K562 (cell line): ENCODE results near the gene TMEM121. TPM values are rescaled to one million over a fixed set of nuclear protein-coding genes. Genes with fewer than 3 reads are reported as not detected.

ENCODE experiments used
- ATAC-seq: fragments of 200-7000 bp; cut with Tn5 transposase; 3 replicates; pipeline ENCODE4 v1.9.1; 2020; ENCODE audit warnings: moderate library complexity
- BruUV-seq: library from RNA; stranded (reverse); fragments of 400-500 nt; replicated peaks from 2 replicates; lab custom pipeline; 2021; lab: Mats Ljungman, UMichigan
- CTCF ChIA-PET: fragments of 300-600 bp; formaldehyde crosslinking; extraction: SDS; loops from one replicate; lab custom pipeline; 2021; ENCODE audit warnings: low intra/inter-chr PET ratio; lab: Yijun Ruan, JAX
- POLR2A ChIA-PET: fragments of 300-600, 350-650 bp; sonication (Branson Sonifier 250); formaldehyde crosslinking; extraction: SDS; loops from one replicate; lab custom pipeline; 2021; ENCODE audit warnings: antibody characterized with exemption, inconsistent platforms; lab: Yijun Ruan, JAX
- DNase-seq, 4 experiments: peaks; one replicate each; pipeline versions ENCODE4 v3.0.0 to v3.0.0-alpha.2; 2011 to 2018; ENCODE audit warnings: low spot score in 3 of 4, mixed read lengths in 3 of 4; ENCODE audit errors: extremely low read depth in 1 of 4
- FAIRE-seq: peaks from 2 replicates; lab custom pipeline; 2011; peaks lifted over from hg19 to GRCh38; lab: Jason Lieb, UNC
- H2AFZ ChIP-seq: 2 replicates; pipeline ENCODE4 v1.6.0; 2011; ENCODE audit warnings: low read depth, low read length, control low read depth, inconsistent platforms
- H3K27ac ChIP-seq: fragments of 200-600 bp; 3 replicates; pipeline ENCODE4 v1.8.0; 2011; ENCODE audit warnings: low read depth, mild to moderate bottlenecking, control low read depth, inconsistent platforms, low read length, moderate library complexity, mixed read lengths; ENCODE audit errors: extremely low read depth
- H3K27me3 ChIP-seq, 2 experiments: fragments of 300-600 bp in 1 of 2; 2 replicates in 1 of 2; 3 replicates in 1 of 2; pipeline versions ENCODE4 v1.6.0 to v1.8.0; 2011; ENCODE audit warnings: inconsistent platforms in 2 of 2, low read length in 2 of 2, mild to moderate bottlenecking in 1 of 2, mixed read lengths in 1 of 2, moderate library complexity in 1 of 2; ENCODE audit not compliant: control insufficient read depth in 2 of 2, insufficient read depth in 2 of 2
- H3K36me3 ChIP-seq: fragments of 300-600 bp; 3 replicates; pipeline ENCODE4 v1.8.0; 2011; ENCODE audit warnings: mild to moderate bottlenecking, low read length, inconsistent platforms; ENCODE audit not compliant: control insufficient read depth, insufficient read depth
- H3K4me1 ChIP-seq, 2 experiments: fragments of 200-600 bp in 1 of 2; replicated peaks in 1 of 2; 2 replicates in 1 of 2; 3 replicates in 1 of 2; pipeline versions ENCODE4 v1.5.1 to v1.8.0; 2011; ENCODE audit warnings: inconsistent platforms in 2 of 2, low read length in 2 of 2, mild to moderate bottlenecking in 1 of 2, mixed read lengths in 1 of 2, moderate library complexity in 1 of 2; ENCODE audit not compliant: control insufficient read depth in 2 of 2, insufficient read depth in 2 of 2
- H3K4me2 ChIP-seq: 2 replicates; pipeline ENCODE4 v1.6.1; 2011; ENCODE audit warnings: low read length, control low read depth, inconsistent platforms, mixed read lengths; ENCODE audit not compliant: insufficient read depth
- H3K4me3 ChIP-seq: fragments of 200-600 bp; sonication (generic), shearing (Covaris generic); 2 replicates; pipeline ENCODE4 v1.5.1; 2016; ENCODE audit warnings: control low read depth, inconsistent platforms
- H3K79me2 ChIP-seq: fragments of 200-600 bp; 3 replicates; pipeline ENCODE4 v1.8.0; 2011; ENCODE audit warnings: low read length, inconsistent platforms; ENCODE audit not compliant: control insufficient read depth, insufficient read depth
- H3K9ac ChIP-seq, 2 experiments: 2 replicates each; pipeline versions ENCODE4 v1.6.0 to v1.6.1; 2011; ENCODE audit warnings: low read depth in 2 of 2, low read length in 2 of 2, control low read depth in 1 of 2, inconsistent platforms in 1 of 2, mild to moderate bottlenecking in 1 of 2, mixed read lengths in 1 of 2; ENCODE audit not compliant: insufficient read depth in 1 of 2
- H3K9me1 ChIP-seq: one replicate; pipeline ENCODE4 v1.6.0; 2011; ENCODE audit warnings: inconsistent platforms, mild to moderate bottlenecking, low read length, moderate library complexity; ENCODE audit not compliant: control insufficient read depth, insufficient read depth
- H3K9me3 ChIP-seq: replicated peaks from 2 replicates; pipeline ENCODE4 v1.5.1; 2011; ENCODE audit warnings: low read depth, low read length, inconsistent platforms; ENCODE audit not compliant: control insufficient read depth, insufficient read depth
- H4K20me1 ChIP-seq: replicated peaks from 2 replicates; pipeline ENCODE4 v1.6.1; 2011; ENCODE audit warnings: low read length, inconsistent platforms, mixed read lengths; ENCODE audit not compliant: control insufficient read depth, insufficient read depth
- CREM ChIP-seq: IDR thresholded peaks from 2 replicates; pipeline ENCODE4 v1.6.1; 2014; ENCODE audit warnings: antibody characterized with exemption, low read depth
- HCFC1 ChIP-seq: IDR thresholded peaks from 2 replicates; pipeline ENCODE4 v1.6.1; 2012; ENCODE audit warnings: low read depth, low read length, improper control_type of control experiment
- SREBF1 ChIP-seq: fragments of 150-350 bp; IDR thresholded peaks from 2 replicates; pipeline ENCODE4 v1.6.1; 2014; ENCODE audit warnings: antibody characterized with exemption, low read depth, low read length, borderline replicate concordance
- TGIF2 ChIP-seq: sonication (generic); formaldehyde crosslinking; IDR thresholded peaks from 2 replicates; pipeline ENCODE4 v1.8.1; 2022; ENCODE audit warnings: mild to moderate bottlenecking, missing genetic modification reagents, moderate library complexity
- ZNF584 ChIP-seq: fragments of 200-800 bp; sonication (Bioruptor generic); IDR thresholded peaks from 2 replicates; pipeline ENCODE4 v1.6.1; 2016; ENCODE audit warnings: low read depth, mild to moderate bottlenecking, missing genetic modification characterization, missing compliant biosample characterization
- ZNF785 ChIP-seq: fragments of 250-450 bp; sonication (Bioruptor Pico); IDR thresholded peaks from 2 replicates; pipeline ENCODE4 v1.4.0; 2020; ENCODE audit warnings: mild to moderate bottlenecking
- ZSCAN32 ChIP-seq: fragments of 450-650 bp; formaldehyde crosslinking; IDR thresholded peaks from 2 replicates; pipeline ENCODE4 v1.4.0; 2020; ENCODE audit warnings: mild to moderate bottlenecking, moderate library complexity
- WGBS: fragments of 100-300 bp; shearing (Covaris generic); methylation state at CpG from one replicate; pipeline ENCODE4 v1.1.6; 2016; ENCODE audit warnings: low coverage, mixed read lengths; ENCODE audit not compliant: insufficient coverage; ENCODE audit errors: missing lambda C conversion rate; 5-methylcytosine and 5-hydroxymethylcytosine counted together
- in situ Hi-C: fragments of 300-500 bp; cut with MboI; formaldehyde crosslinking; loops from 4 replicates; pipeline ENCODE4 v1.15.0; 2018; ENCODE audit warnings: inconsistent platforms, mixed read lengths
- intact Hi-C: fragments of 100-400 bp; cut with micrococcal nuclease; formaldehyde crosslinking; loops from 2 replicates; pipeline ENCODE4 v1.14.2; 2022
- polyA plus RNA-seq, 8 experiments: library from polyadenylated mRNA; depleted of rRNA in 4 of 8; stranded (reverse) in 5 of 8; unstranded in 3 of 8; fragments of >200 nt; fragmentation: Nextera tagmentation in 2 of 8; fragmentation: Illumina TruSeq in 1 of 8; extraction: Ambion mirVana in 2 of 8; extraction: Trizol in 1 of 8; gene quantifications; 2 replicates each; pipeline versions ENCODE4 v1.2.1 to v1.2.3, GENCODE V29; 2011 to 2014; ENCODE audit warnings: inconsistent platforms in 1 of 8, missing spikeins in 1 of 8
- total RNA-seq, 7 experiments: library from RNA; depleted of rRNA in 6 of 7; stranded (reverse); fragments of >200 nt in 6 of 7; fragmentation: Illumina TruSeq in 2 of 7; extraction: Trizol in 2 of 7; gene quantifications; 2 replicates each; pipeline versions ENCODE4 v1.2.1 to v1.2.3, GENCODE V29; 2011 to 2021; ENCODE audit warnings: low replicate concordance in 1 of 7
- TF ChIP-seq, protein P1 (sequence below): sonication (generic); formaldehyde crosslinking; IDR thresholded peaks from 2 replicates; pipeline ENCODE4 v1.8.0; 2022; ENCODE audit warnings: missing genetic modification reagents, mild to moderate bottlenecking, borderline replicate concordance
- TF ChIP-seq, protein P2 (sequence below): fragments of 450-650 bp; formaldehyde crosslinking; IDR thresholded peaks from 2 replicates; pipeline ENCODE4 v1.4.0; 2022; ENCODE audit warnings: missing genetic modification characterization

TMEM121 gene
- total and polyA plus RNA-seq, 9 of the 15 experiments (the other 6 are each of a cell fraction or from before 2014, with no cell fraction given): 0.31 to 0.36 TPM; not detected in 7

DNA sequence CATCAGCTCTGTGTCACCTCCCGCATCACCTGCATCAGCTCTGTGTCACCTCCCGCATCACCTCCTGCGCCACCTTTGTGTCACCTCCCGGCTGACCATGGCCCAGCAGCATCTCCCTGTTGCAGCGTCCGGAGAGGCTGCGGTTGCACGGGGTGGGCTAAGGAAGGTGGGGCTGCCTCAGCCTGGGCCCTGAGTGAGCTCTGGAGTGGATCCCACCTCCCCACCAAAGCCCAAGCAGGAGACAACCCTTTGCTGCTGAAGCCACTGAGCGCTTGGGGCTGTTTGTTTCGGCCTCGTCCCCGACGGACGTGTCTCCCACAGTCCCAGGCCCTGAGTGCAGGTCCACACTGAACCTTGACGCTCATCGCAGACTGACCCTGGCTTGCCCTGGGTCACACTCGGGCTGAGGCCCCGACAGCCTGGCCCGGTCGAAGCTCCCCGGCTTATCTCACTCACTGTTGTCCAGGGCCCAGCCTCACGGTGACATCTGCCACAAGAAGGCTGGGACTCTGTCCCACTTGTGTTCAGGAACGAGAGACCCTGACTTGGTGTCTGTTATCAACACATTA, 12.2 kb downstream of the TMEM121 start:
- Histone ChIP-seq H3K79me2 (no peaks in the 10 kb centered on the region), H3K36me3 (no peaks in the 10 kb centered on the region), H3K27ac (no peak overlapping the region), H3K4me1 (peaks cover 0 to 23% of the 10 kb centered on the region in 2 experiments; a peak in 2 of 5 replicates), H2AFZ (no peak overlapping the region), H4K20me1 (no peaks in the 10 kb centered on the region), H3K9ac (no peak overlapping the region), H3K9me3 (no peaks in the 10 kb centered on the region), H3K4me3 (no peak overlapping the region), H3K9me1 (no peaks in the 10 kb centered on the region), H3K4me2 (no peak overlapping the region), H3K27me3 (peaks cover 6 to 59% of the 10 kb centered on the region in 2 experiments; a peak in 3 of 5 replicates)
- 18% methylated on average over 14 of the region's 23 CpGs for WGBS
- DNase-seq (no peak), ATAC-seq (no peak), FAIRE-seq (no peak)
- CTCF ChIA-PET: no interaction called here
- TF ChIP-seq, protein P1, sequence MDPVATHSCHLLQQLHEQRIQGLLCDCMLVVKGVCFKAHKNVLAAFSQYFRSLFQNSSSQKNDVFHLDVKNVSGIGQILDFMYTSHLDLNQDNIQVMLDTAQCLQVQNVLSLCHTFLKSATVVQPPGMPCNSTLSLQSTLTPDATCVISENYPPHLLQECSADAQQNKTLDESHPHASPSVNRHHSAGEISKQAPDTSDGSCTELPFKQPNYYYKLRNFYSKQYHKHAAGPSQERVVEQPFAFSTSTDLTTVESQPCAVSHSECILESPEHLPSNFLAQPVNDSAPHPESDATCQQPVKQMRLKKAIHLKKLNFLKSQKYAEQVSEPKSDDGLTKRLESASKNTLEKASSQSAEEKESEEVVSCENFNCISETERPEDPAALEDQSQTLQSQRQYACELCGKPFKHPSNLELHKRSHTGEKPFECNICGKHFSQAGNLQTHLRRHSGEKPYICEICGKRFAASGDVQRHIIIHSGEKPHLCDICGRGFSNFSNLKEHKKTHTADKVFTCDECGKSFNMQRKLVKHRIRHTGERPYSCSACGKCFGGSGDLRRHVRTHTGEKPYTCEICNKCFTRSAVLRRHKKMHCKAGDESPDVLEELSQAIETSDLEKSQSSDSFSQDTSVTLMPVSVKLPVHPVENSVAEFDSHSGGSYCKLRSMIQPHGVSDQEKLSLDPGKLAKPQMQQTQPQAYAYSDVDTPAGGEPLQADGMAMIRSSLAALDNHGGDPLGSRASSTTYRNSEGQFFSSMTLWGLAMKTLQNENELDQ: no peak
- TF ChIP-seq CREM: no peak
- no peak for TF ChIP-seq HCFC1
- no peak for TF ChIP-seq TGIF2 (CRISPR knock-in tag)
- TF ChIP-seq ZSCAN32 (CRISPR knock-in tag): no peak
- no peak for TF ChIP-seq ZNF584 (CRISPR knock-in tag)
- TF ChIP-seq, protein P2, sequence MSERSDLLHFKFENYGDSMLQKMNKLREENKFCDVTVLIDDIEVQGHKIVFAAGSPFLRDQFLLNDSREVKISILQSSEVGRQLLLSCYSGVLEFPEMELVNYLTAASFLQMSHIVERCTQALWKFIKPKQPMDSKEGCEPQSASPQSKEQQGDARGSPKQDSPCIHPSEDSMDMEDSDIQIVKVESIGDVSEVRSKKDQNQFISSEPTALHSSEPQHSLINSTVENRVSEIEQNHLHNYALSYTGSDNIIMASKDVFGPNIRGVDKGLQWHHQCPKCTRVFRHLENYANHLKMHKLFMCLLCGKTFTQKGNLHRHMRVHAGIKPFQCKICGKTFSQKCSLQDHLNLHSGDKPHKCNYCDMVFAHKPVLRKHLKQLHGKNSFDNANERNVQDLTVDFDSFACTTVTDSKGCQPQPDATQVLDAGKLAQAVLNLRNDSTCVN (CRISPR knock-in tag): no peak
- TF ChIP-seq SREBF1: no peak
- TF ChIP-seq ZNF785 (CRISPR knock-in tag): no peak
- intact Hi-C loops: no loop called here
- BruUV-seq: no TSS peak
- POLR2A ChIA-PET: no interaction called here
- in situ Hi-C loops: no loop called here
